SU-DHL-6 (cell line): ENCODE data around the gene ANKH.

ENCODE experiments used
- H2AFZ ChIP-seq: fragments of 200-600 bp; sonication (generic); 2 replicates; pipeline ENCODE4 v1.6.1; 2014; ENCODE audit warnings: low read depth, mild to moderate bottlenecking, moderate library complexity, mixed read lengths, antibody characterized with exemption, low read length; ENCODE audit not compliant: severe bottlenecking
- H3F3A ChIP-seq: fragments of 200-600 bp; shearing (Covaris generic); 2 replicates; pipeline ENCODE4 v1.6.0; 2016; ENCODE audit warnings: antibody characterized with exemption, mild to moderate bottlenecking; ENCODE audit not compliant: insufficient read depth
- H3K27ac ChIP-seq: fragments of 200-600 bp; sonication (generic); 2 replicates; pipeline ENCODE4 v1.5.1; 2016; ENCODE audit warnings: low read depth, mild to moderate bottlenecking, low read length, moderate library complexity, mixed read lengths
- H3K27me3 ChIP-seq: fragments of 200-600 bp; sonication (generic), shearing (Covaris generic); 2 replicates; pipeline ENCODE4 v1.6.0; 2014; ENCODE audit warnings: mild to moderate bottlenecking, low read length
- H3K36me3 ChIP-seq: fragments of 200-600 bp; sonication (generic); 2 replicates; pipeline ENCODE4 v1.6.1; 2014; ENCODE audit warnings: mild to moderate bottlenecking, low read length, mixed read lengths
- H3K4me2 ChIP-seq: fragments of 300-600, 200-600 bp; shearing (Covaris generic), sonication (generic); 2 replicates; pipeline ENCODE4 v1.6.0; 2014; ENCODE audit warnings: low read length, low read depth, mild to moderate bottlenecking; ENCODE audit not compliant: poor library complexity, severe bottlenecking
- H3K4me3 ChIP-seq: fragments of 200-600 bp; sonication (generic); 2 replicates; pipeline ENCODE4 v1.5.1; 2014; ENCODE audit warnings: antibody characterized with exemption, low read length, mild to moderate bottlenecking, mixed read lengths; ENCODE audit not compliant: insufficient read depth, poor library complexity, severe bottlenecking
- H3K79me2 ChIP-seq: fragments of 200-600 bp; sonication (generic); 2 replicates; pipeline ENCODE4 v1.6.1; 2014; ENCODE audit warnings: mild to moderate bottlenecking, low read length, moderate library complexity; ENCODE audit not compliant: insufficient read depth
- H3K9ac ChIP-seq: fragments of 200-600 bp; sonication (generic); 2 replicates; pipeline ENCODE4 v1.7.0; 2014; ENCODE audit warnings: mild to moderate bottlenecking, low read length
- H3K9me2 ChIP-seq: fragments of 200-600 bp; sonication (generic); replicated peaks from 2 replicates; pipeline ENCODE4 v1.6.1; 2014; ENCODE audit warnings: low read length; ENCODE audit not compliant: insufficient read depth
- H3K9me3 ChIP-seq: fragments of 200-600 bp; sonication (generic); 2 replicates; pipeline ENCODE4 v1.6.1; 2014; ENCODE audit warnings: low read length, mixed read lengths; ENCODE audit not compliant: insufficient read depth
- H4K20me1 ChIP-seq: fragments of 200-600 bp; sonication (generic); 2 replicates; pipeline ENCODE4 v1.6.1; 2014; ENCODE audit warnings: low read depth, mild to moderate bottlenecking, antibody characterized with exemption, low read length, moderate library complexity, mixed read lengths
- EZH2phosphoT487 ChIP-seq: fragments of 200-600 bp; sonication (generic), shearing (Covaris generic); conservative IDR thresholded peaks from 2 replicates; pipeline ENCODE4 v1.6.1; 2018; ENCODE audit warnings: mild to moderate bottlenecking, antibody characterized with exemption, low read length, moderate library complexity, mixed read lengths
- TF ChIP-seq, protein P1 (sequence below): fragments of 200-600 bp; sonication (generic); IDR thresholded peaks from one replicate; pipeline ENCODE4 v1.5.1; 2017; ENCODE audit warnings: antibody characterized with exemption, mild to moderate bottlenecking, low read length, moderate library complexity; ENCODE audit not compliant: insufficient read depth, poor library complexity, severe bottlenecking

Gene ANKH

GRCh38 chr5:14768508-14769365, 102.8 kb downstream of the ANKH start:
- no peak for TF ChIP-seq EZH2phosphoT487
- TF ChIP-seq, protein P1, sequence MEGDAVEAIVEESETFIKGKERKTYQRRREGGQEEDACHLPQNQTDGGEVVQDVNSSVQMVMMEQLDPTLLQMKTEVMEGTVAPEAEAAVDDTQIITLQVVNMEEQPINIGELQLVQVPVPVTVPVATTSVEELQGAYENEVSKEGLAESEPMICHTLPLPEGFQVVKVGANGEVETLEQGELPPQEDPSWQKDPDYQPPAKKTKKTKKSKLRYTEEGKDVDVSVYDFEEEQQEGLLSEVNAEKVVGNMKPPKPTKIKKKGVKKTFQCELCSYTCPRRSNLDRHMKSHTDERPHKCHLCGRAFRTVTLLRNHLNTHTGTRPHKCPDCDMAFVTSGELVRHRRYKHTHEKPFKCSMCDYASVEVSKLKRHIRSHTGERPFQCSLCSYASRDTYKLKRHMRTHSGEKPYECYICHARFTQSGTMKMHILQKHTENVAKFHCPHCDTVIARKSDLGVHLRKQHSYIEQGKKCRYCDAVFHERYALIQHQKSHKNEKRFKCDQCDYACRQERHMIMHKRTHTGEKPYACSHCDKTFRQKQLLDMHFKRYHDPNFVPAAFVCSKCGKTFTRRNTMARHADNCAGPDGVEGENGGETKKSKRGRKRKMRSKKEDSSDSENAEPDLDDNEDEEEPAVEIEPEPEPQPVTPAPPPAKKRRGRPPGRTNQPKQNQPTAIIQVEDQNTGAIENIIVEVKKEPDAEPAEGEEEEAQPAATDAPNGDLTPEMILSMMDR: no peak
- Histone ChIP-seq H3K36me3 (no peaks in the 10 kb centered on the region), H3K27ac (no peak overlapping the region; the same call in 1 of the 2 replicates), H3K9ac (no peak overlapping the region), H4K20me1 (no peaks in the 10 kb centered on the region), H3K79me2 (peaks cover 26% of the 10 kb centered on the region), H3K9me2 (no peaks in the 10 kb centered on the region), H2AFZ (no peak overlapping the region), H3K27me3 (no peaks in the 10 kb centered on the region), H3K4me3 (no peak overlapping the region), H3K9me3 (no peaks in the 10 kb centered on the region), H3K4me2 (no peak overlapping the region), H3F3A (no peaks in the 10 kb centered on the region)

GRCh38 chr5:14767735-14768507, 103.7 kb downstream of the ANKH start:
- TF ChIP-seq, protein P1: no peak
- TF ChIP-seq EZH2phosphoT487: no peak
- no peaks in the 10 kb centered on the region for H4K20me1 ChIP-seq
- H3K4me2 ChIP-seq: no peak overlapping the region
- H3K27ac ChIP-seq: peak overlapping the region; percentile 7; the same call in 1 of the 2 replicates
- H3K9ac ChIP-seq: no peak overlapping the region
- peaks cover 5% of the 10 kb centered on the region for H3F3A ChIP-seq
- H3K27me3 ChIP-seq: no peaks in the 10 kb centered on the region
- peaks cover 24% of the 10 kb centered on the region for H3K79me2 ChIP-seq
- H3K9me2 ChIP-seq: no peaks in the 10 kb centered on the region
- no peaks in the 10 kb centered on the region for H3K9me3 ChIP-seq
- H2AFZ ChIP-seq: no peak overlapping the region
- H3K4me3 ChIP-seq: no peak overlapping the region
- no peaks in the 10 kb centered on the region for H3K36me3 ChIP-seq

- H3K79me2 ChIP-seq: peaks cover 18% of the 10 kb centered on the region; the same call in 1 of the 2 replicates
- no peaks in the 10 kb centered on the region for H3K27me3 ChIP-seq
- H3K9me2 ChIP-seq: no peaks in the 10 kb centered on the region
- H3K4me3 ChIP-seq: no peak overlapping the region
- no peak overlapping the region for H2AFZ ChIP-seq
- no peaks in the 10 kb centered on the region for H4K20me1 ChIP-seq
- H3K36me3 ChIP-seq: no peaks in the 10 kb centered on the region
- TF ChIP-seq, protein P1: no peak
- no peak for TF ChIP-seq EZH2phosphoT487
- no peaks in the 10 kb centered on the region for H3K9me3 ChIP-seq
- no peak overlapping the region for H3K9ac ChIP-seq
- peaks cover 6% of the 10 kb centered on the region for H3F3A ChIP-seq
- H3K4me2 ChIP-seq: no peak overlapping the region
- no peak overlapping the region for H3K27ac ChIP-seq
These were observed 104.5 kb downstream of the ANKH start for GRCh38 chr5:14767053-14767452.
